Midbrain (tissue), 1 donor: ENCODE results near the gene GPER1.
A peak's percentile ranks its signal among the peaks of the same experiment; 100 is the strongest.
"Not testable (repeated sequence)": the region's sequence is repeated elsewhere in the genome, so short reads cannot be mapped to it uniquely, and the experiment has no call there.

Source experiments
- DNase-seq: peaks from one replicate; lab custom pipeline; 2025; lab: John Stamatoyannopoulos, UW

The GPER1 gene

DNA sequence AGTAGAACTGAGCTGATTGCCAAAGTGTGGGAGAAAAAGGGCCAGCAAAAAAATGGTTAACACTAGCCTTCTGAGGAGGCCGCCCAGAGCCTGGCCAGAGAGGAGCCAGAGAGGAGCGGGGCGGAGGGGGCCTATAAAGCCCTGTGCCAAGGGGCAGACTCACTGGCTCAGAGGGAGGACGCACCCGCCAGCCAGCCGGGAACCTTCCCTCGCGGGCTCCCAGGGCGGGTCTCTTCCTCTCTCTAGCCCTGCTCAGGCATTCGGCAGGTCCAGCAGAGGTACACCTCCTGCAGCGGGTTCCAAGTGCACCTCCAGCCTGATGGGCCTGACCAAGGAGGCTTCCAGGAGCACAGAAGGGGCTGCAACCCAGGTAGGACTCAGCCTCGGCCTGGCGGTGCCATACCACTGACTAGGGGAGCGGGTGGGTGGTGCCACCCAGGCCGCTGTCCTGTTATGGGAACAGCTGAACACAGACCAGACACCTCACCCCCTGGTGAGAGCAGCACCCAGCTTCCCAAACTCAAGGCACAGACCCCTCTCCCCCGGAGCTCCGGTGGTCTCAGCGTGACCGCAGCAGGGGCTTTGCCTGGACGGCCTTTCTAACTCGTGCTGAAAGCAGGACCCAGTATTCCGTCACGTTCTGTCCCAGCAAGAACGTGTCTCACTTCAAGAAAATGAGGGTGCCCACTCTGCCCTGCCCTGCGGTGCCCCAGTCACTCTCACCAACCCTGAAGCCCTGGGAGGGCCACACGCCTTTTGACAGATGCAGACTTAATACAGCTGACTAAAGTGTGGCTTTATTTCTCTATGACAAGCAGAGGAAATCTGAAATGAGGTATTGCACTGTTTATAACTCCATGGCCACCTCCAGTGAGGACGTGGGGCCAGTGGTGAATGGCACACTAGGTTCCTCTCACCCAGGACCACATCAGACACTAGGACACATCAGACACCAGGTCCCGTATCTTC is at the start of gene GPER1:
Gene GPER1, plus strand, starts transcription at position 162 of the 969 bp plus-strand sequence. CDS start 3,616 bp downstream, outside the sequence.
- DNase-seq, result no peak

DNA sequence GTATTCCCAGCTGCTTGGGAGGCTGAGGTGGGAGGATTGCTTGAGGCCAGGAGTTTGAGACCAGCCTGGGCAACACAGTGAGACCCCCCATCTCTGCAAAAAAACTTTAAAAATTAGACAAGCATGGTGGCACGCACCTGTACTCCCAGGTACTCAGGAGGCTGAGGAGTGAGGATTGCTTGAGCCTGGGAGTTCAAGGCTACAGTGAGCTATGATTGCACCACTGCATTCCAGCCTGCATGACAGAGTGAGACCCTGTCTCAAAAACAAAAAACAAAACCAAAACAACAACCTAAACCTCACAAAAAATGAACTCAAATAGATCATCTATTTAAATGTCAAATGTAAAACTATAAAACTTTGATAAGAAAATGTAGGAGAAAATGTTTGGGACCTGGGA is 47.7 kb upstream of the GPER1 start:
- not testable (repeated sequence) for DNase-seq

DNA sequence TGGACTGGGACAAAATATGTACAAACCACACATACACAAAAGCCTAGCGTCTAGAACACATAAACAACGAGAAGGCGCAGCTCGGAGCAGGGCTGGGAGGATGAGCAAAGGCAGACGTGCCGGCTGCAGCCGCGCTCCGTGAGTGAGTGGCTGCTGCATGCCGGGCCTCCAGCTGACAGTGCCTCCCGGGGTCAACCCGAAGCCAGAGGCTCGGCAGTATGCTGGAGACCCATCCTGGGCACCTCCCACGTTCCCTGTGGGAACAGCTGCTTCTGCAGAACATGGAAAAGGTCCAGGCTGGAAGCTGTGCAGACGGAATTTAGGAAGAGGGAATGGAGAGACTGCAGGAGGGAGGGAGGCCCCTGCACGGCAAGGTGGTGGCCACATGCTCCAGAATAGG is 47.1 kb upstream of the GPER1 start:
- DNase-seq, result no peak

DNA sequence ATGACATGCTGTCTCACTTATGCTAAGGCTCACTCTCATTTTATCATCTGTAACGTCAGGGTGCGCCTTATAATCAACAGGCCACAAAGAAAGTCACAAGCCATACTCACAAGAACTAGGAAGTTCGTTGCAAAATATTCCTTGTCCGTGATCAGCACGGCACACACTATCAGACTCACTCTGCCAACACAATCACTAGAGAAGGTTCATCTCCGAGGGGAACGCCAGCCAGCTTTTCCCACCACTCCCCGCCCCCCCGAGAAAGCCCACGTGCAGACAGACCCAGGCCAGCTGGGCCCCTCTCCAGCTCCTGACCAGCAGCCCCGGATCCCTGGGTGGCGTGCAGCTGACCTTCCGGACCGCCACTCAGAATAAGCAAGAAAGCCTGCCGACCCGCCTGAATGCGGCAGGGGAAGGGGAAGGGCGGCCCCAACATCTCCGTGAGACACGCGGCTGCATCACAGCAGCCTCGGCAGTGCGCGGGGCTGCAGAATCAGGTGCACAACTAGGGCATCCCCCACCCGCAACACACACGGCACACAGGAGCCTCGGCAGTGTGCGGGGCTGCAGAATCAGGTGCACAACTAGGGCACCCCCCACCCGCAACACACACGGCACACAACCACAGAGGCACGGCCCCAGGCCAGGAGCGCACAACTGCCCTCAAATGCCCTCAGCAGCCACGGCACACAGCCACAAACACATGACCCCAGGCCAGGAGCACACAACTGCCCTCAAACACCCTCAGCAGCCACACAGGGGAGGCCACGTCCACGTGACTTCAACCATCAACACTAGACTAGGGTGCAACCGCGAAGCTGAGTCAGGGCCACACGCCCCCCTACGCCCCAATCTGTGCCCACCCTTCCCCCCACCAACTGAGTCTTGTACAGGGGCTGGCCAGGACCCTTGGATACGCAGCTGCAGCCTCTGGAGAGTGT is 46.1 kb upstream of the GPER1 start:
- DNase-seq, result no peak

DNA sequence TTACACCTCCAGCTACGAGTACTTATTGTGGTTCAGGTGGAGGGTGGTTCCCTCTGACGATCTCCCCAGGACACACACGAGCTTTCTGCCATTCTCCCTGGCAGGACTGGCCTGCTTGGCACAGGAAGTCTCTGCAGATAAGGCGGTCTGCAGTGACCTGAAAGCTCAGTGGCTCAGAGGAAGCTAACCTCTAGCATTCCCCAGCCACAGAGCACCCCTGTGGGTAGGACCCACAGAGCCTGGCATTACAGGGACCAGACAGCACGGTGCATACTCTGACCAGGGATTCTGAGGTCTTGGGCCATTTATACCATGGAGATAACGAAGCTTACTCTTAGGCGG is 45.5 kb upstream of the GPER1 start:
- DNase-seq, result no peak

DNA sequence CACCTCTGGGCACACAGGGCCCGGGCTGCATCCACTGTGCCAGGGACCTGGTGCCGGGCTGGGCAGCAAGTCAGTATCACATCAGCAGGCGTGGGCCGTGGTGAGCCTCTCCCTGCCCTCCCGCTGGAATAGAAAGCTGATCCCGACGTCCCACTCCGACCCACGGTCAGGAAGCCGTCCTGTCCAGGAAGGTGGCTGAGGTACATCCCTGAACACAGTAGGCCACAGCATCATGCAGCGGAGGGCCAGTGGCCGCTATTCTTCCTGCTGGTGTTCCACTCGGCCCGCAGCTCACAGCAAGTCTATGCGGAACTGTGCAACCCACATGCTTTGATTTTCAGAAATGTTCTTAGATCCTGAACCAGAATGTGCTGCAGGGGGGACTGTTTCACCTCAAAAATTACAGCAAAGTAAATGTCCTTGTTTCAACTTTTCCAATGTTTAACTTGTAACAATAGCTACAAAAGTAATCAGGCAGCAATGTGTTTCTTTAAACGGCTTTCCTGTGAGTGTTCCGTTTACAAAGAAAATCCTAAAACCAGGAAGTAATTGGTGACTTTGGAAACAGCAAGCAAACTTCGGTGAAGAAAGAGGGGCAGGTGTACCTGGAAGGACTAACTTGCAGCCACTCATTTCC is 44.2 kb upstream of the GPER1 start:
- no peak for DNase-seq

DNA sequence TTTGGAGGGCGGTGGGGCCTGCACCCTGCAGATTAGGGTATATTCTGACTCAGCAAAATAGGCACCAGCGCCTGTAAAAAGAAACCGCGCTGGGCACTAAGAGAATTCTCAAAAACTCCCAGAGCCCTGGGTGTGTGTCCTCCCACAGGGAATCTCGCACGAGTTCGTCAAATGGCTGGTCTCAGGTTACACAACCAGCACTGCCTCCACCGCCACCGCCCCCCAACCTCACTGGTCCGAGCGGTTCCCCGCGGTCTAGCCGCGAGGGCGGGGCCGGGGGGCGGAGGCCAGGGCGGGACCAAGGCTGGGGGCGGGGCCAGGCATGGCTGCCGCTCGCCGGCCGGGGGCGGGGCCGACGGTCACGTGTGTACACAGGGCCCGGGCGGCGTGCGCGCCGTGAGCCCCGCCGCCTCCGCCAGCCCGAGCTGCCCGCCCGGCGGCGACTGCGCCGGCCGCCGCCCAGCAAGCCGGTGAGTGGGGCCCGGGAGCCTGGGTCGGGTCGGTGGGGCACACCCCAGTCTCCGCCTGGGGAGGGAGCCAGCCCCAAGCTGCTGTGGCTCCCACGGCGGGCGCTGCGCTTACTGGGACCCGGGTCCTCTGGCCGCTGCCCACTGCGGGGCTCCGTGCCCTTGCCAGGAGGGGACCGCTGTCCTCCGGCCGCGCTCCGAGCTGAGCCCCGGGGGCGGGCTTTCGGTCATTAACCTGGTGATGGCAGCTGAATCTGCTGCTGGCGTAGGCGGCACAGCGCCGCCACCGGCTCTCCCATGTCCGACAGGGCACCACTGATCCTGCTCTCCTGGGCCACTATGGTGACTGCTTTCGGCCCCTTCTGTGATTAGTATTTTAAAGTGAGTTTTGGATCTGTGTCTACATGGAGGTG is 43.5 kb upstream of the GPER1 start, which contains the start of gene GPR146:
Gene GPR146, plus strand, starts transcription at position 358 of the 880 bp plus-strand sequence. CDS start 12,970 bp downstream, outside the sequence.
- DNase-seq, result peak; percentile 94

DNA sequence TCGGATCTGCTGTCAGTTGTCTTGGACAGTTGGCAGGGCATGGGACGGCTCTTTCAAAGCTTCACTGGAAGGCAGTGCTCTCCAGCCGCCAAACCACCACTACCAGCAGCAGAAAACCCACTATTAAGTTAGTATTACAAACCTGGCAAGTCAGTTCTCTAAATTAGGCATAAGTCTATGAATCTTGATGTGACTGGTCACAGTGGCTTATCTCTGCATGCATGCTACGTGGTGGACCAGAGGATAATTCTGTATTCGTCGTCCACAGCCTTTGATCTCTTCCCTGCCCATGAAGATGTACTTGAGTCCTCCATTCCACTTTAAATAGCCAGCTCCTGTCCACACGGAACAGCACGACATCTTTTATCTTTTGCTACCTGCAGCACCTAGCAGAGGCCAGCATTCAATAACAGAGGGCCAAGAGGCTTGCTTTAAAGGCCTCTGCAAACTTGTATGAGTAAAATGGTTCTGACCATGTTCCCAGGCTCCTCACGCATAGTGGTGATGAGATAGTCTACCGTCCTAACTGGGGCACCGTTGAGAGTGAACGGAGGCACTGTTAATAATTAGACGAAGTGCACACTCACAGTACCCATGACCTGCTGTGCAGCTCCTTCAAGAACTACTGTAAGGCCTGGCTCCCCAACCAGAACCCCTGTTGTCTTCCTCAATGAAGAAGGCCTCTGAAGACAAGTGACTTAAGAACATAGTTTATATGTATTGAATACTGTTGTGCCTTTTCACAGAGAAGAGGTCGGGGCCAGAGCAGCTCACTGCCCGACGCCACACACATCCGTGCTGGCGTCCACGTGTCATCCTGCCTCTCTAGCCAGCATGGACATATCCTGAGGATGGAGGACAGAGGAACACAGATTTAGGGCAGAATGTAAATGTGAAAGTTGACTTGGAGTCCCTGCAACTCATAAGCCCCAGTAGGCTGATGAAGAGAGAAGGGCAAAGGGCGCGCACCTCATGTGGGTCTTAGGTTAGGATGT is 42.5 kb upstream of the GPER1 start:
- no peak for DNase-seq

DNA sequence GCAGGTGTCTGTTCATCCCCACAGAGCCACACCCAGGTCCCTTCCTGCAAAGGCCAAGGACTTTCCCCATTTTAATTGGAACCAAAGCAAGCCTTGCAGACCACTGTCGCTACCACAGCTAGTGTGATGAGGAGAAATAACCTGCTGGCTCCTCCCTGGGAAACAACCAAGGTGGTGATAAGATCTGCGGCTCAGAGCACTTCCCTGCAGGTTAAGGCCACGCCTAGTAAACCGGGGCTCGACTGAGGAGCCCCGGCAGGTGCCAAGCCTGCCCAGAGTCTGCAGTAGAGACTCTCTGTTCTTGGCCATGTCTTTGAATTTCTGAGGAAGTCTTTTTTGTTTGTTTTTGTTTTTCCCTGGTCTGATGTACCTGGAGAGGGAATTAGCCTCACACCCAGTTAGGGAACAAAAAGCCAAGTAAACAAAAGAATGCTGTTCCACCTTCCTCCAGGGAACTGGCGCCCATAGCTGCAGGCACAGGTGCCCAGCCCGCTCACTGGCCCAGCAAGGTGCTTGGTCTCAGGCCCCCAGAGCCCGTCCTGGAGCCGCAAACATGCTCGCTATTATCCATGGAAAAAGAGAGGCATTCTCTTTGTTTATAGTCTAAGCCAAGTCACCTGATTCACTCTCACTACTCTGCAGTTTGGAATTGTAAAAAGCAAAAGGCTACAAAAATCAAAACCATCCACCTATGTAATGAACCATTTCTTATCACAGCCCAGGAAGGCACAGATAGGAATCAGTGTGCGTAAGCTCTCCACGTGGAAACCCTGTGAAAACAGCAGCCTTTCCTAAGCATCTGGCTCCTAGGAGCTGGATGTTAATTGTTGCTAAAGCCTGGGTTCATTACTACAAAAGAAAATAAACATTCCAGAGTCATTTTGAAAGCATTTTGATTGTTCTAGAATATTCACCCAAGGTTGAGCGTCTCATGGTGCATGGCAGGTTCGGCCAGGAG is 40.9 kb upstream of the GPER1 start:
- DNase-seq, result no peak

DNA sequence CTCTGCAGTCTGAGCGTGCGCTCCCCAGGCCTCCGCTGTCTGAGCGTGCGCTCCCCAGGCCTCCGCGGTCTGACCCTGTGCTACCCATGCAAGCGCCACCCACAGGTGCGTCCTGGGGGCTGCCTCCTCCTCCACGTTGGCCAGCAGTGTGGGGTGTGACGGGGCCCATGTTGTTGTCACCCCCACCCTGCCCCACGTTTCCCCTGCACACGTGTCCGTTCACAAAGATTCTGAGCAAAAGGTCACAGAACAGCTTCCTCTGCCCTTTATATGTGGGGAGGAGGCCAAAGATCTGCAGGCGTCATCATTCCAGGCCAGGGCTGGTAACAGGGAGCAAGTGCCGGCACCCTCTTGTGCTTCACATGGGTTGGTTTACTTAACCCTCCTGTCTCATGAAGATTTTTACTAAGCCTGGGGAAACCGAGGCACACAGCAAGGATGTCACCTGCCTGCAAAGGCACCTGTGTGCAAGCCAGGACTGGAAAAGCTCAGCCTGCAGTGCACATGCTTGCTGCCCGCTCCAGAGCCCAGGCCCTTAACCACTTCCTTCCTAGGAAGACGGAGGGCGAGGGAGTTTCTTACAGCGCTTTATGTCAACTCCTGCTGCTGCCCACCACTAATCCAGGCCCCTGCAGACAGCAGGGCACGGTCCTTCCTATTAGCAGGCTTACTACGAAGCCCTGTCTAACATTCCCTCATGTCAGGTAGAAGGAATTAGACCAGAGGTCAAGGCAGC is 38.7 kb upstream of the GPER1 start:
- no peak for DNase-seq

DNA sequence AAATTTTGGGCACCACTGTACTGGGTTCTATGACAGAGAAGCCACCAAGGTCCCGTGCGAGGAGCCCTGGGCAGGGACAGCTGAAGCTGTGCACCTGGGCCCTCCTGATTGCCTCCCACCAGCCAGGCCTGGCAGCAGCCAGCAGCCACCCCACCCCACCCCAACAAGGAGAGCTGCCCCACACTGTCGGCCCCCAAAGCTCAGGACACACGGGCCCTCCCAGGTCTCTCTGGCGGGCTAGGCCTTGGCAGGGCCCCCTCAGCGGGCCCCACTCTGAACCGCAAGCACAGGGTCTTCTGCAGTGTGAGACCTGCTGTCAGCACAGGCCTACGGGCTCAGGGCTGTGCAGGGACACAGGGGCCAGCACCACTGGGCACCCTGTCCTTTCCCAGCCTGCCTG is 38.1 kb upstream of the GPER1 start:
- no peak for DNase-seq

DNA sequence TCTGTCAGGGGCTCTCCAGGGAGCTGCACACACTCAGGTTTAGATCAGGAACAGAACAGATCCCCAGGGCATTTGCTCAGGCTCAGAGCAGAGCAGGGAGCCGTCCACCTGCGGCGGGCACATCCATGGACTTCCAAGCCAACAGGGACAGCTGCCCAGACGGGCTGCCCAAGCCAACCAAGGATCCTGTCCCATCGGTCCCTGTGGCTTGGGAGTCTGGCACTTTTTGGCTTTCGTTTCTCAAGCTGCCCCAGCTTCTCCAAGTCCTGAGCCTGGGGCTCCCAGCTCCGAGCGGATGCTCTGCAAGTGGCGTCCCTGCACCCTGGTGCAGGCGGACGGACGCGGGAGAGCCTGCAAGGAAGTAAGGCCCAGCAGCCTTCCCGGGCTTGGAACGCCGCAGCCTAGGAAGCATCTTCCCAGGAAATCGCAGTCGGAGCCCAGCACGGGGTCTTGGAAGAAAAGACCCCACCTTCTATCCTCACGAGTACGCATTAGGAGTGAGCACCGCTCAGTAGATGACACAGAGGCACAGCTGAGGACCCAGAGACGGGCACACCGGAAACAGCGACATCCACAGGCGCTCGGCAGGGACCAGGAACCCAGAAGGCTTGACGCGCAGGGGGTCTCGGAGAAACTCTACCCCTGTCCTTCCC is 37.5 kb upstream of the GPER1 start:
- no peak for DNase-seq

DNA sequence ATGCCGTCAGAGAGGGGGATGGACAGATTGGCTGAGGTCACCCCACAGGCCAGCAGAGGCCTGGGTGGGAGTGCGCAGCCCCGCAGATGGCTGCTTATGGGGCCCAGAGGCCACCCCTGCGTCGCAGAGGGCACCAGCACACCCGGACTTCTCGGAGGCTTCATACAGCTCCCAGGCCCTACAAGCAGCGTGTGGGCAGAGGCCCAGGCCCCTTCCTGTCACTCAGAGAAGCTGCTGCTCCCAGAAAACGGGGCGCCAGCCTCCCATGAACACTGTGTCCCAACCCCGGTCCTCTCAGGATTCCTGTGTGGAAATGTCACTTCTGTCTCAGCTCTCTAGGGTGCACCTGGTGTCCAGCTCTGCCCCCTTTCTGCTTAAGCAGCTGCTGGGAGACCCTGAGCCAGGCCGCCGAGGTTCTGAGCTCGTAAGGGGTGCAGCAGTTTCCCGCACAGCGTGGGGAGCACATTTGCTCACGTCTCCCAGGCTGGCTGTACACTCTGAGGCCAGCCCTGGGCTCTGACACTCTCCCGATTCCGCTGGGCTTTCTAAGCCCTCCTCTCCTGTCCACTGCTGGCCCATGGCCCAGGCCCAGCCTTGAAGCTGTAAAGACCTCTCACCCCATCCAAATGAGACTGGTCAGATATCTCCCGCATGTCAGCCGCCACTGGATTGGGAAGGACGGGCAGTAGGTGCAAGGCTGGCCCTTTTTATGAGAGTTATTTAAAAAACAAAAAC is 36.8 kb upstream of the GPER1 start:
- no peak for DNase-seq

DNA sequence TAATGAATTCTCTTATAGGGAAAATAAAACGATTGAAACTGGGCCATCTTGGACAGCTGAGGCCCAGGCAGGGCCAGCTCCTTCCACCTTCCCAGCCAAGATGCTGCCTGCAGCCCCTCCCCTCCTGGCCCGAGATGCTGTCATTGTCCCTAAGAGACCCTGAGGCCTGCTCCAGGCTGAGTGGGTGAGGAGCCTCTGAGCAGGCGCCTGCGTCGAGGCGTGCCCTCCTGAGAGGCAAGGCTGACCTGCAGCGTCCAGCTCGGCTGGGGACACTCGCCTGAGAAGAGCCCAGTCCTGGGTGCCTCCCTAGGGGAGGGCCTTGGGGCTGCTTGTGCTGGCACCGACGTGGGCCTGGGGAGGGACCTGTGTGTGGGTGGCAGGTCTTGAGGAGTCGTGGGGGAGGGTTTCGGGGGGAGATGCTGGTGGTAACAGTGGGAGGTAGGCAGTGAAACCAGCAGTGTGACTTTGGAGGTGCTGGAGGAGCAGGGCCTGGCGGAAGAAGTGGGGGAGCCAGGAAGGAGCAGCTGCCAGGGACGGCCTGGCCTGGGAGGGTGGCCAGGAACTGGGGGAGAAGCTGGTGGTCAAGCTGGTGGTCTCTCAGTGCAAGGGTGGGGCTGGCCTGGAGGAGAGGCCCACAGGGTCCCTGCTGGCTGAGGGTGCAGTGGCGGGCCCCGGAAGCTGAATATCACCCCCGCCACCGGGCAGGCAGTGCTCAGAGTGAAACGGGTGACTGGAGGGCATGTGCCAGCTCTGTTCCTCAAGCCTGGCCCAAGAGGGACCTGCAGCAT is 35.7 kb upstream of the GPER1 start:
- peak; percentile 26 for DNase-seq

DNA sequence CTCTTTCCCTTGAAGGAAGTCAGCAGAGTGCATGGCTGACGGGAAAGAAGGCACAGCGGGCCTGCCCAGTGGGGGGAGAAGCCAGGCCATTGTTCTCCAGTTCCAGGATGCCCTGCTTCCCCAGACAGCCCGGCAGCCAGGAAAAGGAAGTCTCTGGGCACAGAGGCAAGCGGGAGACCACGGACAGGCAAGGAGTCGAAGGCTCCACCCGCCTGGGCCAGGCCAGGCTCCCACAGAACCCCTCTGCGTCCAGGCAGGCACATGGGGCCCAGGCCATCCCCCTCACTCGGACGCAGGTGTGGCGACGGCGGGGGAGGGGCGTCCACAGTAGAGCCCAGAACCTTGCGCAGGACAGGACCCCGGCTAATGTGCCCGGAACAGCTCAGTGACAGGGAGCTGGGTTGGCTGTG is 34.9 kb upstream of the GPER1 start:
- DNase-seq, result no peak

DNA sequence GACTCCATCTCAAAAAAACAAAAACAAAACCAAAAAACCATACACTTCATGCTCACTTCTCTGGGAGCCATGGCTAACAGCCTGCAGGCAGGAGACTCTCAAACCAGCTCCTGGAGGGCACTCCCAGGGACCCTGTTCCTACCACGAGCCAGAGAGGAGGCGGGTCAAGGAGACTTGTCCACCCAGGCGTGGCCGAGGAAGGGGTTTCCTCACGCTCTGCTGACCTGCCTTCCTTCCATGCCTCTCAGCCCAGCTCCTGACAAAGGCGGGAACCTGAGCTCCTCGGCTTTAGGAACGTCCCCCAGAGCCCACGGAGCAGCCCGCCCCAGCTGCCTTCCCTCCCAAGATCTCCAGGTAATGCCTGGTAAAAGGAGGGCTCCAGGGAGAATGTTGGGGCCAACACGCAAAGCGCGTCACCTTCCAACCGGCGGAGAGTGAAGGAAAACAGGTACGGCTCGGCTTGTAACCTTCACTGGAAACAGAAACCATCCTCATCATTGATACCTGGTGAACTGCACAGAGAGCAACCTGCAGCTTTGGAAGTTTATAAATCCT is 34.0 kb upstream of the GPER1 start:
- DNase-seq, result no peak
